ENCODE measurements around the gene NEURL1B. TPM values are rescaled to one million over a fixed set of nuclear protein-coding genes. Genes with fewer than 3 reads are reported as not detected.

The NEURL1B gene
- total and polyA plus RNA-seq, 10 of the 15 experiments (the other 5 are each of a cell fraction or from before 2014, with no cell fraction given): 0.04 to 0.28 (median 0.05) TPM; not detected in 4

DNA sequence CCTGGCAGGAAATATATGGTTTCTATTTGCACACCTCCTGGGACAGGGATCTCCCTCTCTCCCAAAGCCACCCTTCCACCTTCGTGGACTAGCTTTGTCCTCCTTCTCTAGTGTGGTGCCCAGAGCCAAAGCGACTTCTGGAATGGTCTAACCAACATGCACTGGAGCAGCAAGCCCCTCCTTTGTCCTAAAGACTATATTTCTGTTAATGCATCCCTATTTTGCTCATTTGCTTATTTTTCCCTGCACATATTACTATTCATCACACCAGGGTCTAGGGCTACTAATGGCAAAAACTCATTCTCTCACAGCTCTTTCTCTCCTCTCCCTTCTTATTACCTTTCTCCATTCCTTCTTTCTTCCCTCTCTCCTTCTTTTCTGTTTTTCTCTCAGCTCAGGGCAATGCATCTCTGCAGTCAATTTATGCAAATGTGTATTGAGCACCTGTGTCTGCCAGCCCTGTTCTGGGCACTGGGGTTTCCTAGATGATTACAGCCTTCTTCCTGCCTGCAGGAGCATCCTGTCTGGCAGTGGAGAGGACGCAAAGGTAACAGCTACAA is 2.8 kb upstream of the NEURL1B start:
- Histone ChIP-seq H3K27ac (ENCODE audit: control insufficient read depth, insufficient read depth) (no peak overlapping the region), H3K79me2 (ENCODE audit: control insufficient read depth, insufficient read depth, low read length) (no peaks in the 10 kb centered on the region), H3K4me1 (ENCODE audit: control insufficient read depth, insufficient read depth, low read length) (no peaks in the 10 kb centered on the region), H3K4me2 (ENCODE audit: control insufficient read depth, insufficient read depth) (no peak overlapping the region), H3K4me3 (no peak overlapping the region), H3K36me3 (ENCODE audit: control insufficient read depth in 2 of 2, insufficient read depth in 2 of 2, low read length in 1 of 2) (no peaks in the 10 kb centered on the region), H2AFZ (ENCODE audit: control insufficient read depth, low read depth, low read length) (no peak overlapping the region), H3K9me3 (replicated peaks; ENCODE audit: control insufficient read depth, insufficient read depth, low read length) (no peaks in the 10 kb centered on the region), H3K27me3 (replicated peaks in 1 of 2; ENCODE audit: control insufficient read depth in 2 of 2, insufficient read depth in 2 of 2, low read length in 1 of 2) (peaks cover 5 to 18% of the 10 kb centered on the region in 2 experiments), H3K9ac (ENCODE audit: control insufficient read depth, insufficient read depth, low read length) (no peak overlapping the region), H4K20me1 (ENCODE audit: control insufficient read depth, insufficient read depth) (no peaks in the 10 kb centered on the region)
- no peak for ATAC-seq
- POLR2A ChIA-PET: no interaction called here
- SMC1A ChIA-PET (ENCODE audit: uncharacterized antibody, unreplicated experiment): no interaction called here
- BruUV-seq (replicated peaks): no TSS peak
- WGBS (ENCODE audit: insufficient coverage, insufficient replicate concordance, low lambda C conversion rate, missing lambda C conversion rate): 0% methylated on average over 3 of the region's 3 CpGs
- intact Hi-C loops (cut with micrococcal nuclease; ENCODE audit: unreplicated experiment) (no loop called here), in situ Hi-C loops (cut with MboI) (no loop called here)
- CTCF ChIA-PET: no interaction called here
- TF ChIP-seq ZZZ3 (IDR thresholded peaks at IDR 0.05; ENCODE audit: control insufficient read depth, insufficient read length, low read depth) (no peak), RFX5 (IDR thresholded peaks at IDR 0.05; ENCODE audit: low read depth, low read length) (no peak), PAX8 (IDR thresholded peaks at IDR 0.05) (no peak), BMI1 (IDR thresholded peaks at IDR 0.05; ENCODE audit: borderline replicate concordance) (no peak), NFXL1 (IDR thresholded peaks at IDR 0.05; ENCODE audit: borderline replicate concordance) (no peak), ZNF384 (IDR thresholded peaks at IDR 0.05; ENCODE audit: borderline replicate concordance, low read depth, low read length) (no peak), SUZ12 (IDR thresholded peaks at IDR 0.05; ENCODE audit: unreplicated experiment) (no peak), HDAC6 (IDR thresholded peaks at IDR 0.05; ENCODE audit: unreplicated experiment) (no peak), CHD1 (IDR thresholded peaks at IDR 0.05; ENCODE audit: low read depth, low read length) (no peak)
- TF ChIP-seq, protein P1, sequence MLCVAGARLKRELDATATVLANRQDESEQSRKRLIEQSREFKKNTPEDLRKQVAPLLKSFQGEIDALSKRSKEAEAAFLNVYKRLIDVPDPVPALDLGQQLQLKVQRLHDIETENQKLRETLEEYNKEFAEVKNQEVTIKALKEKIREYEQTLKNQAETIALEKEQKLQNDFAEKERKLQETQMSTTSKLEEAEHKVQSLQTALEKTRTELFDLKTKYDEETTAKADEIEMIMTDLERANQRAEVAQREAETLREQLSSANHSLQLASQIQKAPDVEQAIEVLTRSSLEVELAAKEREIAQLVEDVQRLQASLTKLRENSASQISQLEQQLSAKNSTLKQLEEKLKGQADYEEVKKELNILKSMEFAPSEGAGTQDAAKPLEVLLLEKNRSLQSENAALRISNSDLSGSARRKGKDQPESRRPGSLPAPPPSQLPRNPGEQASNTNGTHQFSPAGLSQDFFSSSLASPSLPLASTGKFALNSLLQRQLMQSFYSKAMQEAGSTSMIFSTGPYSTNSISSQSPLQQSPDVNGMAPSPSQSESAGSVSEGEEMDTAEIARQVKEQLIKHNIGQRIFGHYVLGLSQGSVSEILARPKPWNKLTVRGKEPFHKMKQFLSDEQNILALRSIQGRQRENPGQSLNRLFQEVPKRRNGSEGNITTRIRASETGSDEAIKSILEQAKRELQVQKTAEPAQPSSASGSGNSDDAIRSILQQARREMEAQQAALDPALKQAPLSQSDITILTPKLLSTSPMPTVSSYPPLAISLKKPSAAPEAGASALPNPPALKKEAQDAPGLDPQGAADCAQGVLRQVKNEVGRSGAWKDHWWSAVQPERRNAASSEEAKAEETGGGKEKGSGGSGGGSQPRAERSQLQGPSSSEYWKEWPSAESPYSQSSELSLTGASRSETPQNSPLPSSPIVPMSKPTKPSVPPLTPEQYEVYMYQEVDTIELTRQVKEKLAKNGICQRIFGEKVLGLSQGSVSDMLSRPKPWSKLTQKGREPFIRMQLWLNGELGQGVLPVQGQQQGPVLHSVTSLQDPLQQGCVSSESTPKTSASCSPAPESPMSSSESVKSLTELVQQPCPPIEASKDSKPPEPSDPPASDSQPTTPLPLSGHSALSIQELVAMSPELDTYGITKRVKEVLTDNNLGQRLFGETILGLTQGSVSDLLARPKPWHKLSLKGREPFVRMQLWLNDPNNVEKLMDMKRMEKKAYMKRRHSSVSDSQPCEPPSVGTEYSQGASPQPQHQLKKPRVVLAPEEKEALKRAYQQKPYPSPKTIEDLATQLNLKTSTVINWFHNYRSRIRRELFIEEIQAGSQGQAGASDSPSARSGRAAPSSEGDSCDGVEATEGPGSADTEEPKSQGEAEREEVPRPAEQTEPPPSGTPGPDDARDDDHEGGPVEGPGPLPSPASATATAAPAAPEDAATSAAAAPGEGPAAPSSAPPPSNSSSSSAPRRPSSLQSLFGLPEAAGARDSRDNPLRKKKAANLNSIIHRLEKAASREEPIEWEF (IDR thresholded peaks at IDR 0.05; ENCODE audit: insufficient replicate concordance, low read depth, low read length): no peak
- TF ChIP-seq, protein P2, sequence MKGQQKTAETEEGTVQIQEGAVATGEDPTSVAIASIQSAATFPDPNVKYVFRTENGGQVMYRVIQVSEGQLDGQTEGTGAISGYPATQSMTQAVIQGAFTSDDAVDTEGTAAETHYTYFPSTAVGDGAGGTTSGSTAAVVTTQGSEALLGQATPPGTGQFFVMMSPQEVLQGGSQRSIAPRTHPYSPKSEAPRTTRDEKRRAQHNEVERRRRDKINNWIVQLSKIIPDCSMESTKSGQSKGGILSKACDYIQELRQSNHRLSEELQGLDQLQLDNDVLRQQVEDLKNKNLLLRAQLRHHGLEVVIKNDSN (IDR thresholded peaks at IDR 0.05; ENCODE audit: borderline replicate concordance, extremely low read length, insufficient read depth, low read depth, low read length): no peak
- TF ChIP-seq, protein P3, sequence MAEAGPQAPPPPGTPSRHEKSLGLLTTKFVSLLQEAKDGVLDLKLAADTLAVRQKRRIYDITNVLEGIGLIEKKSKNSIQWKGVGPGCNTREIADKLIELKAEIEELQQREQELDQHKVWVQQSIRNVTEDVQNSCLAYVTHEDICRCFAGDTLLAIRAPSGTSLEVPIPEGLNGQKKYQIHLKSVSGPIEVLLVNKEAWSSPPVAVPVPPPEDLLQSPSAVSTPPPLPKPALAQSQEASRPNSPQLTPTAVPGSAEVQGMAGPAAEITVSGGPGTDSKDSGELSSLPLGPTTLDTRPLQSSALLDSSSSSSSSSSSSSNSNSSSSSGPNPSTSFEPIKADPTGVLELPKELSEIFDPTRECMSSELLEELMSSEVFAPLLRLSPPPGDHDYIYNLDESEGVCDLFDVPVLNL (IDR thresholded peaks at IDR 0.05; ENCODE audit: low read depth, low read length): no peak
- TF ChIP-seq, protein P4, sequence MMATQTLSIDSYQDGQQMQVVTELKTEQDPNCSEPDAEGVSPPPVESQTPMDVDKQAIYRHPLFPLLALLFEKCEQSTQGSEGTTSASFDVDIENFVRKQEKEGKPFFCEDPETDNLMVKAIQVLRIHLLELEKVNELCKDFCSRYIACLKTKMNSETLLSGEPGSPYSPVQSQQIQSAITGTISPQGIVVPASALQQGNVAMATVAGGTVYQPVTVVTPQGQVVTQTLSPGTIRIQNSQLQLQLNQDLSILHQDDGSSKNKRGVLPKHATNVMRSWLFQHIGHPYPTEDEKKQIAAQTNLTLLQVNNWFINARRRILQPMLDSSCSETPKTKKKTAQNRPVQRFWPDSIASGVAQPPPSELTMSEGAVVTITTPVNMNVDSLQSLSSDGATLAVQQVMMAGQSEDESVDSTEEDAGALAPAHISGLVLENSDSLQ (IDR thresholded peaks at IDR 0.05): no peak
- no peak for DNase-seq (ENCODE audit: low read depth, low spot score)
- RAD21 ChIA-PET (ENCODE audit: unreplicated experiment): no interaction called here
- no peak for FAIRE-seq
